SK-N-MC (cell line): ENCODE results near the gene SPNS3.

Experiments used
- DNase-seq: peaks from one replicate; pipeline ENCODE4 v3.0.0-alpha.2; 2011; ENCODE audit warnings: low read depth, low spot score
- H3K27ac ChIP-seq: fragments of 200-600 bp; sonication (generic); 2 replicates; pipeline ENCODE4 v1.5.1; 2016; ENCODE audit warnings: mixed run types
- H3K36me3 ChIP-seq: fragments of 200-600 bp; sonication (generic); 2 replicates; pipeline ENCODE4 v1.6.1; 2017; ENCODE audit warnings: antibody characterized with exemption, low read length, mixed read lengths; ENCODE audit not compliant: insufficient read depth
- H3K4me3 ChIP-seq: fragments of 200-600 bp; sonication (generic); 2 replicates; pipeline ENCODE4 v1.5.1; 2016
- H3K9ac ChIP-seq: fragments of 200-600 bp; sonication (generic); 2 replicates; pipeline ENCODE4 v1.8.0; 2017; ENCODE audit warnings: mixed run types, mixed read lengths; ENCODE audit not compliant: insufficient read length
- H3K9me3 ChIP-seq: fragments of 200-600 bp; sonication (generic); 2 replicates; pipeline ENCODE4 v1.6.1; 2017; ENCODE audit warnings: low read depth, mild to moderate bottlenecking, antibody characterized with exemption, low read length, moderate library complexity, mixed read lengths
- EZH2 ChIP-seq: fragments of 200-600 bp; sonication (generic); IDR thresholded peaks from one replicate; pipeline ENCODE4 v1.6.1; 2017; ENCODE audit warnings: antibody characterized with exemption
- FOXP2 ChIP-seq: optimal IDR thresholded peaks from 2 replicates; pipeline ENCODE3; 2011; ENCODE audit warnings: mild to moderate bottlenecking, moderate library complexity; ENCODE audit not compliant: insufficient read depth; ENCODE audit errors: extremely low read length, control extremely low read depth
- POLR2AphosphoS5 ChIP-seq: IDR thresholded peaks from 2 replicates; pipeline ENCODE4 v1.6.1; 2012; ENCODE audit warnings: mild to moderate bottlenecking, low read depth, low read length, borderline replicate concordance

The SPNS3 gene

DNA sequence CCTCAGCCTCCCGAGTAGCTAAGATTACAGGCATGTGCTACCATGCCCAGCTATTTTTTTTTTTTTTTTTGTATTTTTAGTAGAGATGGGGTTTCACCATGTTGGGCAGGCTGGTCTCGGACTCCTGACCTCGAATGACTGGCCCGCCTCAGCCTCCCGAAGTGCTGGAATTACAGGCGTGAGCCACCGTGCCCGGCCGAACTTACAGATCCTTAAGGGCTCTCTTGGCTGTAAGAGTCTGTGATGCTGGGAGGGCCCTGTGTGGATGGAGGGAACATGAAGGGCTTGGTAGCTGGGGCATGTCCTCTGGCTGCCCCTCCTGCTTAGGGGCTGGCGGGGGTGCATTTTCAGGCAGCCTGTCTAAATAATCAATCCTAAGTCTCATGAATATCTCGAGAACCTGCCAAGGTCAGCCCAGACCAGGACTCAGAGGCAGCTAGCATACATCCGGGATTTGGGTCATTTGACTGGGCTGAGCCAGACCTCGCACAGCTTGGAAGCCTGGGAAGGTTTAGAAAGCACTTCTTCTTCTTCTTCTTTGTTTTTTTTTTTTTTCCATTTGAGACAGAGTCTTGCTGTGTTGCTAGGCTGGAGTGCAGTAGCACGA, 17.1 kb downstream of the SPNS3 start:
- no peak for TF ChIP-seq EZH2
- TF ChIP-seq FOXP2: no peak
- TF ChIP-seq POLR2AphosphoS5: no peak
- no peaks in the 10 kb centered on the region for H3K36me3 ChIP-seq
- DNase-seq: no peak

DNA sequence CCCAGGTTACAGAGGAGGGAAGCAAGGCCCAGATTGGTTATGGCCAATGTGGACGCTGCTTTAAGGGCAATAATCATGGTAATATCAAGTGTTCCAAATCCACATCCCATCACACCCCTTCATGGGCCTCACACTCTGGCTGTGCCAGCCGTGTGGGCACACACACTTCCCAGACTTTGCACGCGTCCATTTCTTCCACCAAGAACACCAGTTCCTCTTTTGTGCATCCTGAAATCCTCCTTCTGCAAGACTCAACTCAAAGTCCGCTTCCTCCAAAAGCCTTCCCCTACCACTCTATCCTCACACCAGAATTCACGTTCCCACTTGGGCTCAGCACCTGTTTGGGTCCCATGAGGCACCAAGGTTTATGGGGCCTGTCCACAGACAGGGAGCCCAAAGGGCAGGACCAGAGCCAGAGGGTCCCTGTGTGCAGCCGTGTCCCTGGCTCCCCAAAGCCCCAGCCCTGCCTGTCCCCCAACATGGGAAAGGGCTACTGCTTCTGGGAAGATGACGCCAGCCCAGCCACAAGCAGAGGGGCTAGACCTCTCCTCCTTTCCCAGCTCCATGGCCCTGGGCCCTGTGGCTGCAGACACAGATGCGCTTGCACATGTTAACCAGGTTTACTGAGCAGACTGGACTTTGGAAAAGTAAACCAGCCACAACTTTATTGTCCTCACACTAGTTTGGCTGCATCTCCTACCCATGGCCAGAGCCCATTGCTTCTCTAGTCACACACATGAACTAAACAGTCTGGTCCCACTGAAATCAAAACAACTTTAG, 20.3 kb downstream of the SPNS3 start:
- DNase-seq: no peak
- no peaks in the 10 kb centered on the region for H3K36me3 ChIP-seq
- TF ChIP-seq POLR2AphosphoS5: no peak
- TF ChIP-seq FOXP2: no peak
- no peak for TF ChIP-seq EZH2
- H3K4me3 ChIP-seq: no peak overlapping the region
- H3K27ac ChIP-seq: no peak overlapping the region
- H3K9ac ChIP-seq: no peak overlapping the region
- H3K9me3 ChIP-seq: no peaks in the 10 kb centered on the region

More for the DNA sequence above, 17.1 kb downstream of the SPNS3 start:
- Histone ChIP-seq H3K4me3 (no peak overlapping the region), H3K9me3 (no peaks in the 10 kb centered on the region), H3K27ac (no peak overlapping the region), H3K9ac (no peak overlapping the region)

DNA sequence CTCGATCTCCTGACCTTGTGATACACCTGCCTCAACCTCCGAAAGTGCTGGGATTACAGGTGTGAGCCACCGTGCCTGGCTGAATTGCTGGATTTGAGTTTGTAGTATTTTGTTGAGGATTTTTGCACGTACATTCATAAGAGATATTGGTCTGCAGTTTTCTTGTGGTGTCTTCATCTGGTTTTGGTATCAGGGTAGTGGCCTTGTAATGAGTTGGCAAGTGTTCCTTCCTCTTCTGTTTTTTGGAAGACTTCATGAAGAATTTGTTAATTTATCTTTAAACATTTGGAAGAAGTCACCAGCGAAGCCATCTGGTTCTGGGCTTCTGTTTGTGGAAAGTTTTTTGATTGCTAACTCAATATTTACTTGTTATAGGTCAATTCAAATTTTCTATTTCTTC, 26.9 kb downstream of the SPNS3 start:
- no peaks in the 10 kb centered on the region for H3K9me3 ChIP-seq
- TF ChIP-seq FOXP2 (no peak), POLR2AphosphoS5 (no peak), EZH2 (no peak)

DNA sequence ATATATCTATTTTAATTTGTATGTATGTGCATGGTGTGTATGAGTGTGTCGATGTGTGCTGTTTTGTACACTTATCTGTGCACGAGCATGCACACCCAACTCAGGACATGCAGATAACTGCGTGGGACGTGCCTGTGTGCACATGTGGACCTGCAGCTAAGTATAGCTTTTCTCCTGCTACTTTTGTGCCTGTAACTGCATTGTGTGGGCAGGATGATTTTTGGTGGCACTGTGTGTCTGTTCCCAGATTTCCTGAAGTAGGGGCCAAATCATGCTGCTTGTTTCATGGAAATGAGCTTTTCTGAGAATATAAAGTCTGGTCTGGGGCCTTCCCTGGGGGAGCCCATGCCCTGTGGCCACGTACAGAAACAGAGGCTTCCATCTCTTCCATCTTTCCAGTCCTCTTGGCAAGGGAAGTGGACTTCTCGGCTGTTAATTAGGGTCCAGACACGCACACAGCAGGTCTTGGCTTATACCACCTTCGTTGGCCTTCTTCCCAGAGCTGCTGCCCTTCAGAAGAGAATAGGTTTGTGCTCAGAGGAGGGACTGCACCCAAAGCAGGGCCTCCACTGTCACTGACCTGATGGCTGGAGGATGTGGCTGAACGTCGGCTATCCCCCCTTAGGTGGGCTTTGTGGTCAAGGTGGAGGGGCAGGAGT, 30.2 kb downstream of the SPNS3 start:
- Histone ChIP-seq H3K9me3 (no peaks in the 10 kb centered on the region), H3K9ac (no peak overlapping the region), H3K36me3 (no peaks in the 10 kb centered on the region), H3K4me3 (no peak overlapping the region), H3K27ac (no peak overlapping the region)
- TF ChIP-seq POLR2AphosphoS5: no peak
- no peak for DNase-seq

More for the DNA sequence above, 26.9 kb downstream of the SPNS3 start:
- Histone ChIP-seq H3K4me3 (no peak overlapping the region), H3K9ac (no peak overlapping the region), H3K27ac (no peak overlapping the region), H3K36me3 (no peaks in the 10 kb centered on the region)
- DNase-seq: no peak

GRCh38 chr17:4465786-4466185, 32.0 kb downstream of the SPNS3 start:
- Histone ChIP-seq H3K9ac (no peak overlapping the region), H3K27ac (no peak overlapping the region), H3K36me3 (no peaks in the 10 kb centered on the region), H3K9me3 (no peaks in the 10 kb centered on the region), H3K4me3 (no peak overlapping the region)
- TF ChIP-seq EZH2 (no peak), FOXP2 (no peak), POLR2AphosphoS5 (no peak)
- DNase-seq: no peak

DNA sequence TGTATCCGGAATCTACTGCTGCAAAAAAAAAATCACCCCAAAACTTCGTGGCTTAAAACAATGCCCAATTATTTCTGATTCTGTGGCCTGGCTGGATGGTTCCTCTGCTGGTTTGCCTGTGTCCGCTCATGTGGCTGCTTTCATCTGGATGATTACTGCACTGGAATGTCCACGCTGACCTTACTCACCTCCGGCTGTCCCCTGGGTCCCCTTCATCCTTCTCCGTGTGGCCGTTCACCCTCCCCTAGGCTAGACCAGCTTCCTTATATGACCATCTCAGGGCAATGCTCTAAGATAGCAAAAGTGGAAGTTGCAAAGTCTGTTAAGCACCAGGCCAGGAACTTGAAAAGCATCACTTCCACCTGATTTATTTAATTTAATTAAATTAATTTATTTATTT, 33.5 kb downstream of the SPNS3 start:
- TF ChIP-seq POLR2AphosphoS5: no peak
- no peak for TF ChIP-seq FOXP2
- no peak for TF ChIP-seq EZH2
- Histone ChIP-seq H3K36me3 (no peaks in the 10 kb centered on the region), H3K4me3 (no peak overlapping the region), H3K9me3 (no peaks in the 10 kb centered on the region), H3K27ac (no peak overlapping the region), H3K9ac (no peak overlapping the region)
- DNase-seq: no peak

GRCh38 chr17:4469552-4469951, 35.8 kb downstream of the SPNS3 start:
- H3K27ac ChIP-seq: no peak overlapping the region
- TF ChIP-seq EZH2: no peak
- no peak for TF ChIP-seq FOXP2
- no peak for TF ChIP-seq POLR2AphosphoS5
- H3K9me3 ChIP-seq: no peaks in the 10 kb centered on the region
- no peak overlapping the region for H3K4me3 ChIP-seq
- H3K9ac ChIP-seq: no peak overlapping the region
- no peak for DNase-seq
- H3K36me3 ChIP-seq: no peaks in the 10 kb centered on the region

DNA sequence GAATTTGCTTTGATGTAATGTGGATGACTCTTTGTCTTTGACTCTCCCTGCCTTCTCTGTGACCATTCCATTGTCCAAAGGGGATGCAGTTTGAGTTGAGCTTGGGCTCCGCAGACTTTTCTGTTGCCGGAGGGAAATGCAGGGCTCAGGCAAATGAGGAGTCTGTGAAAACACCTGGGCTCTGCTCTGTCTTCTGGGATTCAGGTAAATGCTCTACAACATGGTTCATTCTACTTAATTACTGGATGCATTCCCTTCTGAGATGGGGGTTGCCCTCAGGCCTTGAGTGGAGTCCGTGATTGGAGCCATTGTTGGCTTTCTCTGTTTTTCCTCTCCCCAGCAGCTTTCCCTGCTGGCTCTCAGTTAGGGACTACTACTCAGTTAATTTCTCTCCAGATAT, 38.5 kb downstream of the SPNS3 start:
- Histone ChIP-seq H3K4me3 (no peak overlapping the region), H3K36me3 (no peaks in the 10 kb centered on the region), H3K9me3 (no peaks in the 10 kb centered on the region), H3K9ac (no peak overlapping the region), H3K27ac (no peak overlapping the region)
- no peak for DNase-seq
- TF ChIP-seq EZH2: no peak
- TF ChIP-seq FOXP2: no peak
- no peak for TF ChIP-seq POLR2AphosphoS5
